C4-2B (cell line): ENCODE measurements around the gene FCHSD1.

Source experiments
- H3K27ac ChIP-seq: fragments of 450-650 bp; 2 replicates; pipeline ENCODE4 v1.5.1; 2017
- CTCF ChIP-seq: fragments of 450-650 bp; conservative IDR thresholded peaks from 2 replicates; pipeline ENCODE4 v1.5.1; 2017; ENCODE audit warnings: mild to moderate bottlenecking
- ZFX ChIP-seq: fragments of 450-650 bp; IDR thresholded peaks from 2 replicates; pipeline ENCODE4 v1.6.1; 2017

The FCHSD1 gene

GRCh38 chr5:141623186-141623585 lies 28.0 kb downstream of the FCHSD1 start:
- TF ChIP-seq ZFX (no peak), CTCF (no peak)
- no peak overlapping the region for H3K27ac ChIP-seq

- TF ChIP-seq CTCF: peak; percentile 99
- no peak for TF ChIP-seq ZFX
- H3K27ac ChIP-seq: peak within 1 kb of the TSS; percentile 99
These were observed 32.2 kb downstream of the FCHSD1 start, which contains the start of gene DIAPH1 for GRCh38 chr5:141618804-141619554. Gene DIAPH1, minus strand, starts transcription at chr5:141619000. Its CDS starts 86 bp downstream, at chr5:141618914.

- no peak for TF ChIP-seq CTCF
- TF ChIP-seq ZFX: no peak
- peak overlapping the region; percentile 99 for H3K27ac ChIP-seq
These were observed 33.0 kb downstream of the FCHSD1 start for GRCh38 chr5:141618030-141618803.

GRCh38 chr5:141617682-141618029 lies 33.6 kb downstream of the FCHSD1 start:
- no peak for TF ChIP-seq CTCF
- no peak for TF ChIP-seq ZFX

GRCh38 chr5:141617128-141617527 lies 34.1 kb downstream of the FCHSD1 start:
- TF ChIP-seq ZFX (no peak), CTCF (no peak)
- H3K27ac ChIP-seq: no peak overlapping the region

More at GRCh38 chr5:141617682-141618029, 33.6 kb downstream of the FCHSD1 start:
- H3K27ac ChIP-seq: peak overlapping the region; percentile 99

GRCh38 chr5:141615991-141616720 lies 35.1 kb downstream of the FCHSD1 start:
- no peak for TF ChIP-seq ZFX
- no peak for TF ChIP-seq CTCF

GRCh38 chr5:141613344-141613743 lies 37.9 kb downstream of the FCHSD1 start:
- H3K27ac ChIP-seq: no peak overlapping the region
- TF ChIP-seq ZFX (no peak), CTCF (no peak)

More at GRCh38 chr5:141615991-141616720, 35.1 kb downstream of the FCHSD1 start:
- H3K27ac ChIP-seq: no peak overlapping the region; the same call in 1 of the 2 replicates
